Muscle of back (tissue), 11 donors: ENCODE data around the gene GALNS. TPM values are rescaled to one million over a fixed set of nuclear protein-coding genes. Genes with fewer than 3 reads are reported as not detected.

Experiments used
- DNase-seq, 3 donors: peaks; one replicate each; pipeline versions ENCODE4 v3.0.0 to v3.0.0-alpha.2; 2013
- polyA plus RNA-seq, 10 donors: library from polyadenylated mRNA; unstranded; fragments of 120-200 nt; gene quantifications; one replicate each; pipeline ENCODE4 v1.2.1, GENCODE V29; 2013; ENCODE audit not compliant: insufficient read length in 10 of 10

Gene GALNS
- polyA plus RNA-seq, 10 donors, result 13.1 to 23.5 (median 17.2) TPM

- no peak for DNase-seq
Measured at GRCh38 chr16:88820385-88821025, 36.2 kb downstream of the GALNS start.

- no peak for DNase-seq
Measured at GRCh38 chr16:88819126-88819525, 37.6 kb downstream of the GALNS start.

DNA sequence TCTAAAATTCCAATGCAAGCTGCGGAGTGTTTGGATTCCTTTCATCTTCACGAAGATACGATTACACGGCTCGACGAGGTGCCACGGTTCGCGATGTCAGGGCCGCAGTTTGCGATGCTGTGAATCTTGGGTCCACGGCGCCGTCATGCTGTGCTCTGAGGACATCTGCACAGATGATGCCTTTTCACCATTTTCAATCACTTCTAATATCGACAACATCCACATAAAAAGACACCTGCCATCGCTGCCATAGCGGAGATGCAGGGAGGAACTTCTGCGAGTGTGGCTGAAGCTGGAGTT, 38.2 kb downstream of the GALNS start:
- no peak for DNase-seq

DNA sequence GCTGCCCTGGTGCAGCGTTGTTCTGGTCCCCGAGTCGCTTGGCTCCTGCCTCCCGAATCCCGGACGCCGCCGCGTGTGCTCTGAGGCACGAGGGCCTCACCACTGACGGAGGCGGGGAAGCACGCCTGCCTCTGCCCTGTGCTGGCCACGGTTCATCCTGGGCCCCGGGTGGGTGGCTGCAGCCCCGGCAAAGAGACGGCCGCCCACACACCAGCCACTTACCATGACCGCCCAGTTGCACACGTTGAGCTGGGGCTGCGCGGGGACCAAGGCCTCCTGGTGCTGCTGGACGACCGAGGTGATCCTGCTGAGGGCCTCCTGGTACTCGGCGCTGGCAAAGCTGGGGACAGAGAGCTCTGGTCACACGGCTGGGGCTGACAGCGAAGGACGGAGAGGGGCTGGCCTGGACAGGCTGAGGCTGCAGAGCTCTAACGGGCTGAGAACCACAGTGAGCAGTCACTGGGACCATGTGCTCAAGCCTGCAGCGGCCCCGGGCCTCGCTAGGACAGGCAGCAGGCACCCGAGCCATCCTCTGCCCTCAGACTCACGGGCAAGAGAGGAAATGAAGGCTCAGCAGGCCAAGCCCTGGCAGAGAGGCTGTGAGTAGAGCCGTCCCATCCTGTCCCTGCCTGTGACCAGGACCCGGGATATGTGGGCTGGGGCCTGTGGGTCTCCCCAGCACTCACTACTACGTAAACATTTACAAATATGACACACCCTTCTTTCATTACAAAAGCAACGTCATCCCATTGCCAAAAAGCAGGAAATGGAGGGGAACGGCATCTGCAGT, 38.8 kb downstream of the GALNS start:
- no peak for DNase-seq

GRCh38 chr16:88816736-88817535, 39.8 kb downstream of the GALNS start:
- no peak for DNase-seq

GRCh38 chr16:88815901-88816589, 40.7 kb downstream of the GALNS start:
- DNase-seq, result no peak

DNA sequence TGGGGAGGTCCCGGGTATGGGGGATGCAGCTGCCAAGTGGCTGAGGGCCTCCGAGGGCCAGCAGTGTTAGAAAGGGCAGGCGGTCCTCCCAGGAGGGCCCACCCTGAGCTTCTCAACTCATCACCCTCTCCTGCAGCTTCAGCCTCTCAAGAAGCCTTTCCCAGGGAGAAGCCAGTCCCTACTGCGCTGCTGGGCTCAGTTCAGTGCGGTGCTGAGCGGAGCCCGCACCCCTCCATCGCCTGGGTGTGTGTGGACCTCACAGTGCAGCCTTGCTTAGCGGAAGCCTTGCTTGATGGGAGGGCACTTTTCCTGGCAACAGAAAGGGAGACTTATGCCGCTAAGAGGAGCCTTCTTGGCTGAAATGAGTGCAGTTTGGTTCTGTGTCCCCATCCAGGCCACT, 41.5 kb downstream of the GALNS start:
- DNase-seq, result no peak

DNA sequence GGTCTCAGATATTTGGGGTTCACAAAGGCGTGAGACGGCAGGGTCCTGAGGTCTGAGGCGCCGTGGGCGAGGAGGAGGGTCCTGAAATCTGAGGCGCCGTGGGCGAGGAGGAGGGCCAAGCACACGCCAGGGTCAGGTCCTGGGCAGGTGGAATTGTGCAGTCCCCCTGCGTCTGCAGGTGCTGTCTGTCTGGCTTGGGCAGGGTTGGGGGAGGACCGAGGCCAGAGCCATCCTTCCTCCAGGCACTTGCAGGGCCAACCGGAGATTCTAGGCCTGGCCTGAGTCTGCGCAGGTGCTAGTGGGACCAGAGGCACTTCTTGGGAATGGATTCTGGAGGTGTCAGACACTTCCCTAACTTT, 42.6 kb downstream of the GALNS start:
- DNase-seq, result no peak

GRCh38 chr16:88813269-88814143, 43.2 kb downstream of the GALNS start:
- DNase-seq, result no peak

DNA sequence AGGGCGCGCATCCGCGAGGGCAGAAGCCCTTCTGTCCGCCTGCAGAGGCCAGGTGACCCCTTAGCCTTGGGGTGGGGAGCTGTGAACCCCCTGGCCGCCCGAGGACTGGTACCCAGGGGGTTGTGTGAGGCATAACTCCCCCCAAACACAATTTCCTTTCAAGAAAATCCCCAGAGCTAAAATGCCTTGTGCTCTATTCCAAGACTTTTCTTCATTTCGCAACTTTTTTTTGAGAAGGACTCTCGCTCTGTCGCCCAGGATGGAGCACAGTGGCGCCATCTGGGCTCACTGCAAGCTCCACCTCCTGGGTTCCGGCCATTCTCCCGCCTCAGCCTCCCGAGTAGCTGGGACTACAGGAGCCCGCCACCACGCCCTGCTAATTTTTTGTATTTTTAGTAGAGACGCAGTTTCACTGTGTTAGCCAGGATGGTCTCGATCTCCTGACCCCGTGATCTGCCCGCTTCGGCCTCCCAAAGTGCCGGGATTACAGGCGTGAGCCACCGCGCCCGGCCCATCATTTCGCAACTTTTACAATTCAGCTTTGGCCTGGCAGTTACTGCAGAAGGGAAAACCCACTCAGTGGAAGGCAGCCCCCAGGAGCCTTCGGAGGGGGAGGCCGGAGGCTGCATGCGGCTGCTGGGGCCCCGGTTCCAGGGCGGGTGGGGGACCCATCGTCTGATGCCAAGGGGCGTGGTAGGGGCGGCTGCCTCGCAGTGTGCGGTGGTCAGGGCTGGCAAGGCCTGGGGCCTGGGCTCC, 44.1 kb downstream of the GALNS start:
- DNase-seq, result peak in 1 of 3 donors; percentile 46

DNA sequence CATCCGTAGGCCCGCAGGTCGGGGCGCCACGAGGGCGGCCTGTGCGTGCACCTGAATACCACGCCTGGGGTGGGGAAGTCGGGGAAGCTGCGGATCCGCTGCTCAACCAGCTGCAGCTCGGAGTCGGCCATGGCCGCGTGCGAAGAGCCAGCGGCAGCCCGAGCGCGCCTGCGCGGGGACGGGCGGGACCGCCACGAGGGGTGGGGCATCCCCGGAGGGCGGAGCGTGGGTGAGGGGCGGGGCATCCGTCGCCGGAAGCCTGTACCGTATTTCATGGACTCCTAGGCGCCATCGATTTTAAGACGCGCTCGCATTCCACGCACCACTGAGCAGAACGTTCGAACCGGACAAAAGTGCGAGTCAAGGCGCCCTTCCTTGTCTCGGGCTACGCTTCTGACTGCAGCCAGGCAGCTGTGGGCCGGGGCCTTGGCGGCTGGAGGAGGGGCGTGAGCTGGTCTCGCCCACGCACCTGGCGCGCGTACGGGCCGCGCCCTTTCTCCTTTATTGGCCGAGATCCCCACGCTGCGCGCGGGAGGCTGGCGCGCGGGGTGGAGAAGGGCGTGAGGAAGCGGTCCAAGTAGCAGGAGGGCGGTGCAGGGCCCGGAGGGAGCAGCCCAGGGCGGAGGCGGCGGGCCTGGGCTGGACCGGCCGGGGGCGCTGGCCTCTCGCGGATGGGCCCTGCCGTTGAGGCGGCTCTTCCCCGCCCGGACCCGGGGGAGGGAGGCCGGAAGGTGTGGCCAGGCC, 44.8 kb downstream of the GALNS start, which contains the start of gene APRT:
APRT (minus strand) TSS at position 160 of the 744 bp plus-strand sequence; CDS start at position 131, 29 bp downstream.
- DNase-seq, result peak; percentile 93 to 98 (median 95)

- DNase-seq, result peak; percentile 87 to 96 (median 91)
Measured at GRCh38 chr16:88810912-88811768, 45.6 kb downstream of the GALNS start.

DNA sequence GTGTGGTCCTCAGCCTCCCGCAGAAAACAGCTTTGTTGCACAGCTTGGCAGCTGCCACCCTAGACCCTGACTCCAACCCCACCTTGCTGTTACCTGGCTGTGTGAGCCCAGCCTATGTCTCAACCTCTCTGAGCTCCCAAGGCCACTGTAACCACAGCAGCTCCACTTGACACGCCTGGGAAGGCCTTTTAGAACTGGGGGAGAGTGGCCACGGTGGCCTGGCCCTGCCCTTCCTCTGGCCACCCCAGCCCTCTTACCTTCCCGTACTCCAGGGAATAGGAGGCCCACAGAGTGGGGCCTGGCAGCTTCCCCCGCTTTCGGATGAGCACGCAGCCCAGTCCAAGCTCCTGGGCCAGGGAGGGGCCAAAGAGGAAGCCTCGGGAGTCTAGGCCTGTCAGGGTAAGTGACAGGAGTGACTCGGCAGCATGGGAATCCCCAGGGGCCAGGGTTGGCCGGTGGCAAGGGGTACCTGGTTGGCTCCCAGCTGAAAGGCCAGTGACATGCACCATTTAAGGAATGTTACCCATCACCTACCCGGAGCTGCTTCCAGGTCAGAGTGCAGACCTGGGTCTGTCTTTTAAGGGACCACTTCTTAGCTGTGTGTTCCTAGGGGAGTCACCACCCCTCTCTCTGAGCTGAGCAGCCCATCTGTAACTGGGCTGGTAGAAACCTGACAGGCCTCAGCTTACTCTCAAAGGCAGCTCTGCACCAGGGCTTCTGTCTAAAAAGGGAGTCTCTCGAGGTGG, 46.4 kb downstream of the GALNS start:
- no peak for DNase-seq

DNA sequence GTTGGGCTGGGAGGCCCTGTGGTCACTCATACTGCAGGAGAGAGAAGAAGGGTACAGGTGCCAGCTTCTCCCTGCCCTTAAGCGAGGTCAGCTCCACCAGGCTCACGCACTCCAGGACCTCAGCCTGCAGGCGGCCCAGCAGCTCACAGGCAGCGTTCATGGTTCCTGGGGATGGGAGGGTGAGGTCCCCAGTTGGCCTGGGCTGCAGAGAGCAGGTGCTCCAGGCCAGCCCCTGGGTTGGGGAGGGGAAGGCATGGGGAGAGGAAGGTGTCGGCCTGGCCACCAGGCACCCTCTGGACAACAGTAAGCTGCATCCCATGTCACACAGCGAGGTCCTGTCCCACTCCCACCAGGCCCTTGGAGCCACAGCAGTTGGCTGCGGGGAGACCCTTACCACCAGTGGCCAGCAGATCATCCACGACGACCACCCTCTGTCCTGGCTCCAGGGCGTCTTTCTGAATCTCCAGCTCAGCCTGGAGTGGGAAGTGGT, 47.0 kb downstream of the GALNS start:
- DNase-seq, result no peak

- no peak for DNase-seq
Measured at GRCh38 chr16:88809068-88809675, 47.6 kb downstream of the GALNS start.

DNA sequence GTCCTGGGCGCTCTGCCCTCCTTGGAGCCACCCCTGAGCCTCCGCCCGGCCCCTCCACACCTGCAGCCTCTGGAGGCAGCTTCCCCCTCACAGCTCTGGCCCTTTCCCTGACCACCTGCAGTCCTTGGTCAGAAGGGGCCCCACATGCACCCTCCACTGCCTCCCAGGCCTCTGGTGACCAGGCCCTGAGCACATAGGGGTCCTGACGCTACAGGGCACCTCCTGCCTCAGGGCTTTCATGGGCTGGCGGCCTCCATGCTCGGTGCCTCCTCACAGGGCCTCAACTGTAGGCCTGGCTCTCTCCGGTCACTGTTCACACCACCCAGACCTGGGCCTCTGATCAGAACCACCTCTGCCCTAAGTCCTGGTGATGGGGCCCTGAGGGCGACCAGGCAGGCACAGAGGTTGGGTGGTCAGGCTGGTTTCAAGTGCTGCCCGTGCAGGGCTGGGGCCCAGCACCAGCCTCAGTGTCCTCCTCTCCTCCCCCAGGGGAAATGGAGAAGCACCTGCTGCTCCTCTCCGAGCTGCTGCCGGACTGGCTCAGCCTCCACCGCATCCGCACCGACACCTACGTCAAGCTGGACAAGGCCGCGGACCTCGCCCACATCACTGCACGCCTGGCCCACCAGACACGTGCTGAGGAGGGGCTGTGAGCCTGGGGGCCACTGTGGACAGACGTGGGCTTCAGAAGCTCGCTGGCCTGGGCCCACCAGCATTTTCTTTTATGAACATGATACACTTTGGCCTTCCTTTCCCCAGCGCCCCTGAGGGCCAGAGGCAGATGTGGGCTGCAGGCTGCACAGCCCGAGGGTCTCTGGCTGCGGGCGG, 48.9 kb downstream of the GALNS start:
- DNase-seq, result no peak
